CD4-positive, alpha-beta T cell treated with Interferon gamma for 1 hour (primary cell): Measurements from ENCODE around the gene GFOD1.
A peak's percentile ranks its signal among the peaks of the same experiment; 100 is the strongest.
"Not testable (repeated sequence)": the region's sequence is repeated elsewhere in the genome, so short reads cannot be mapped to it uniquely, and the experiment has no call there.

ENCODE experiments used
- DNase-seq: peaks from one replicate; pipeline ENCODE4 v3.0.0-alpha.2; 2020

GFOD1 gene

GRCh38 chr6:13511141-13511571 is 23.8 kb upstream of the GFOD1 start:
- not testable (repeated sequence) for DNase-seq

GRCh38 chr6:13510433-13510832 is 23.0 kb upstream of the GFOD1 start:
- not testable (repeated sequence) for DNase-seq

GRCh38 chr6:13508711-13509705 is 21.6 kb upstream of the GFOD1 start:
- DNase-seq, result no peak

GRCh38 chr6:13507306-13507860 is 20.0 kb upstream of the GFOD1 start:
- no peak for DNase-seq

- DNase-seq, result no peak
These were observed 17.9 kb upstream of the GFOD1 start for GRCh38 chr6:13505345-13505734.

- no peak for DNase-seq
These were observed 17.4 kb upstream of the GFOD1 start for GRCh38 chr6:13504611-13505344.

- no peak for DNase-seq
These were observed 13.5 kb upstream of the GFOD1 start for GRCh38 chr6:13500915-13501314.

GRCh38 chr6:13500264-13500663 is 12.9 kb upstream of the GFOD1 start:
- DNase-seq, result no peak

- no peak for DNase-seq
These were observed 9.3 kb upstream of the GFOD1 start for GRCh38 chr6:13496513-13497190.

- no peak for DNase-seq
These were observed 8.4 kb upstream of the GFOD1 start for GRCh38 chr6:13495818-13496217.

- DNase-seq, result no peak
These were observed 7.8 kb upstream of the GFOD1 start for GRCh38 chr6:13495112-13495776.

- DNase-seq, result no peak
These were observed 6.7 kb upstream of the GFOD1 start for GRCh38 chr6:13494137-13494536.

- DNase-seq, result no peak
These were observed 5.7 kb upstream of the GFOD1 start for GRCh38 chr6:13493147-13493546.

GRCh38 chr6:13492357-13492756 is 5.0 kb upstream of the GFOD1 start:
- no peak for DNase-seq

GRCh38 chr6:13491538-13491937 is 4.1 kb upstream of the GFOD1 start:
- no peak for DNase-seq

- DNase-seq, result no peak
These were observed 3.0 kb upstream of the GFOD1 start for GRCh38 chr6:13490402-13490801.

GRCh38 chr6:13488896-13489237 is 1.5 kb upstream of the GFOD1 start:
- DNase-seq, result no peak

GRCh38 chr6:13488015-13488895 is 855 bp upstream of the GFOD1 start:
- DNase-seq, result peak; percentile 26

GRCh38 chr6:13486679-13487121 is 700 bp downstream of the GFOD1 start:
- DNase-seq, result peak; percentile 64

GRCh38 chr6:13485923-13486562 is 1.4 kb downstream of the GFOD1 start:
- peak; percentile 45 for DNase-seq

GRCh38 chr6:13485303-13485702 is 2.1 kb downstream of the GFOD1 start:
- no peak for DNase-seq
